HepG2 (cell line): ENCODE measurements around the gene CNNM2. TPM values are rescaled to one million over a fixed set of nuclear protein-coding genes. Genes with fewer than 3 reads are reported as not detected.

ENCODE experiments used
- CENPX ChIP-seq: sonication (generic); formaldehyde crosslinking; IDR thresholded peaks from 2 replicates; pipeline ENCODE4 v1.9.0; 2021; ENCODE audit warnings: mild to moderate bottlenecking, missing genetic modification reagents, moderate library complexity
- CERS6 ChIP-seq: sonication (generic); formaldehyde crosslinking; IDR thresholded peaks from 2 replicates; pipeline ENCODE4 v1.5.0; 2020; ENCODE audit warnings: missing genetic modification reagents
- FOXA3 ChIP-seq: IDR thresholded peaks from 2 replicates; pipeline ENCODE4 v1.6.1; 2016; ENCODE audit warnings: missing genetic modification reagents, missing compliant biosample characterization
- FOXP1 ChIP-seq, 2 experiments: fragments of 450-650 bp in 1 of 2; IDR thresholded peaks; 2 replicates each; pipeline ENCODE4 v1.6.1; 2017 to 2018; ENCODE audit warnings: antibody characterized with exemption in 1 of 2
- JUN ChIP-seq: sonication (generic); formaldehyde crosslinking; IDR thresholded peaks from 2 replicates; pipeline ENCODE4 v1.4.0; 2020; ENCODE audit warnings: mild to moderate bottlenecking, missing genetic modification reagents
- MXI1 ChIP-seq: IDR thresholded peaks from 3 replicates; pipeline ENCODE4 v1.6.1; 2012; ENCODE audit warnings: low read depth, low read length, inconsistent platforms, borderline replicate concordance
- NR2F1 ChIP-seq, 2 experiments: fragments of 450-650 bp in 1 of 2; formaldehyde crosslinking in 1 of 2; IDR thresholded peaks; 2 replicates each; pipeline versions ENCODE4 v1.5.0 to v1.6.1; 2016 to 2020; ENCODE audit warnings: mild to moderate bottlenecking in 1 of 2, missing compliant biosample characterization in 1 of 2, missing genetic modification reagents in 1 of 2, moderate library complexity in 1 of 2
- PTBP1 ChIP-seq: fragments of 200-400 bp; formaldehyde crosslinking; IDR thresholded peaks from 2 replicates; pipeline ENCODE4 v1.6.1; 2018; ENCODE audit warnings: low read length, low read depth; ENCODE audit not compliant: poor library complexity, severe bottlenecking
- RNF2 ChIP-seq: fragments of 450-650 bp; conservative IDR thresholded peaks from 2 replicates; pipeline ENCODE4 v1.6.1; 2016; ENCODE audit warnings: low read depth
- ZBTB42 ChIP-seq: sonication (generic); formaldehyde crosslinking; IDR thresholded peaks from 2 replicates; pipeline ENCODE4 v1.5.0; 2020; ENCODE audit warnings: mild to moderate bottlenecking, missing genetic modification reagents
- ZFP90 ChIP-seq: sonication (generic); formaldehyde crosslinking; IDR thresholded peaks from 2 replicates; pipeline ENCODE4 v1.8.0; 2022; ENCODE audit warnings: missing genetic modification reagents, mild to moderate bottlenecking, inconsistent platforms, borderline replicate concordance
- ZNF136 ChIP-seq: sonication (generic); formaldehyde crosslinking; IDR thresholded peaks from 2 replicates; pipeline ENCODE4 v1.8.1; 2022; ENCODE audit warnings: low read depth, mild to moderate bottlenecking, moderate library complexity, missing genetic modification reagents
- ZNF451 ChIP-seq: sonication (generic); formaldehyde crosslinking; IDR thresholded peaks from 2 replicates; pipeline ENCODE4 v1.5.0; 2020; ENCODE audit warnings: mild to moderate bottlenecking, missing genetic modification reagents
- polyA plus RNA-seq, 8 experiments: library from polyadenylated mRNA; depleted of rRNA in 3 of 8; stranded (reverse) in 7 of 8; unstranded in 1 of 8; fragments of >200 nt; fragmentation: Illumina TruSeq in 4 of 8; extraction: Trizol in 4 of 8; gene quantifications; 2 replicates each; pipeline versions ENCODE4 v1.2.1 to v1.2.3, GENCODE V29; 2011 to 2016; ENCODE audit warnings: low read depth in 4 of 8, missing spikeins in 1 of 8, mixed read lengths in 1 of 8; ENCODE audit not compliant: insufficient read depth in 1 of 8
- total RNA-seq, 5 experiments: library from RNA; depleted of rRNA; stranded (reverse); fragments of >200 nt; fragmentation: Illumina TruSeq; extraction: Trizol; gene quantifications; 2 replicates each; pipeline ENCODE4 v1.2.3, GENCODE V29; 2016; ENCODE audit warnings: low read depth in 1 of 5
- TF ChIP-seq, protein P1 (sequence below): sonication (generic); formaldehyde crosslinking; IDR thresholded peaks from 2 replicates; pipeline ENCODE4 v1.8.1; 2023; ENCODE audit warnings: missing genetic modification reagents, inconsistent platforms, borderline replicate concordance
- TF ChIP-seq, protein P2 (sequence below): sonication (generic); formaldehyde crosslinking; IDR thresholded peaks from 2 replicates; pipeline ENCODE4 v1.8.0; 2023; ENCODE audit warnings: mild to moderate bottlenecking, missing genetic modification reagents
- TF ChIP-seq, protein P3 (sequence below): sonication (generic); formaldehyde crosslinking; IDR thresholded peaks from 2 replicates; pipeline ENCODE4 v1.4.0; 2020; ENCODE audit warnings: mild to moderate bottlenecking, low read depth, missing genetic modification reagents

CNNM2 gene
- total and polyA plus RNA-seq, 2 of the 13 experiments (the other 11 are each of a cell fraction or from before 2014, with no cell fraction given): 7.1 to 9.0 TPM

GRCh38 chr10:103120977-103121735 is 203.1 kb downstream of the CNNM2 start (continued):
- TF ChIP-seq, protein P1, sequence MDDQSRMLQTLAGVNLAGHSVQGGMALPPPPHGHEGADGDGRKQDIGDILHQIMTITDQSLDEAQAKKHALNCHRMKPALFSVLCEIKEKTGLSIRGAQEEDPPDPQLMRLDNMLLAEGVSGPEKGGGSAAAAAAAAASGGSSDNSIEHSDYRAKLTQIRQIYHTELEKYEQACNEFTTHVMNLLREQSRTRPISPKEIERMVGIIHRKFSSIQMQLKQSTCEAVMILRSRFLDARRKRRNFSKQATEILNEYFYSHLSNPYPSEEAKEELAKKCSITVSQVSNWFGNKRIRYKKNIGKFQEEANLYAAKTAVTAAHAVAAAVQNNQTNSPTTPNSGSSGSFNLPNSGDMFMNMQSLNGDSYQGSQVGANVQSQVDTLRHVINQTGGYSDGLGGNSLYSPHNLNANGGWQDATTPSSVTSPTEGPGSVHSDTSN: no peak
- TF ChIP-seq FOXA3 (CRISPR knock-in tag) (peak; percentile 83; the same call in 1 of the 2 replicates), ZNF136 (CRISPR knock-in tag) (no peak), ZFP90 (CRISPR knock-in tag) (no peak), RNF2 (no peak), FOXP1 (IDR thresholded peaks at IDR 0.05) (0 out of 2 replicates have a peak, but pooled peaks have one; percentile 10), FOXP1 (CRISPR knock-in tag; IDR thresholded peaks at IDR 0.05) (peak; percentile 88), MXI1 (peak; percentile 51; the same call in 1 of the 3 replicates), CERS6 (CRISPR knock-in tag) (no peak), ZBTB42 (no peak), CENPX (CRISPR knock-in tag) (no peak), NR2F1 (CRISPR knock-in tag; IDR thresholded peaks at IDR 0.05) (no peak), JUN (no peak), ZNF451 (CRISPR knock-in tag) (no peak), PTBP1 (no peak)
- TF ChIP-seq, protein P2, sequence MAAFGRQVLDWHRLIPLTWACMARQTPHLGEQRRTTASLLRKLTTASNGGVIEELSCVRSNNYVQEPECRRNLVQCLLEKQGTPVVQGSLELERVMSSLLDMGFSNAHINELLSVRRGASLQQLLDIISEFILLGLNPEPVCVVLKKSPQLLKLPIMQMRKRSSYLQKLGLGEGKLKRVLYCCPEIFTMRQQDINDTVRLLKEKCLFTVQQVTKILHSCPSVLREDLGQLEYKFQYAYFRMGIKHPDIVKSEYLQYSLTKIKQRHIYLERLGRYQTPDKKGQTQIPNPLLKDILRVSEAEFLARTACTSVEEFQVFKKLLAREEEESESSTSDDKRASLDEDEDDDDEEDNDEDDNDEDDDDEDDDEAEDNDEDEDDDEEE (CRISPR knock-in tag): no peak
- TF ChIP-seq, protein P3, sequence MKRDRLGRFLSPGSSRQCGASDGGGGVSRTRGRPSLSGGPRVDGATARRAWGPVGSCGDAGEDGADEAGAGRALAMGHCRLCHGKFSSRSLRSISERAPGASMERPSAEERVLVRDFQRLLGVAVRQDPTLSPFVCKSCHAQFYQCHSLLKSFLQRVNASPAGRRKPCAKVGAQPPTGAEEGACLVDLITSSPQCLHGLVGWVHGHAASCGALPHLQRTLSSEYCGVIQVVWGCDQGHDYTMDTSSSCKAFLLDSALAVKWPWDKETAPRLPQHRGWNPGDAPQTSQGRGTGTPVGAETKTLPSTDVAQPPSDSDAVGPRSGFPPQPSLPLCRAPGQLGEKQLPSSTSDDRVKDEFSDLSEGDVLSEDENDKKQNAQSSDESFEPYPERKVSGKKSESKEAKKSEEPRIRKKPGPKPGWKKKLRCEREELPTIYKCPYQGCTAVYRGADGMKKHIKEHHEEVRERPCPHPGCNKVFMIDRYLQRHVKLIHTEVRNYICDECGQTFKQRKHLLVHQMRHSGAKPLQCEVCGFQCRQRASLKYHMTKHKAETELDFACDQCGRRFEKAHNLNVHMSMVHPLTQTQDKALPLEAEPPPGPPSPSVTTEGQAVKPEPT (CRISPR knock-in tag): no peak
